ENCODE measurements around the gene TNFRSF9. TPM values are rescaled to one million over a fixed set of nuclear protein-coding genes. Genes with fewer than 3 reads are reported as not detected.

Gene TNFRSF9
- total RNA-seq, 1 donor: under 0.01 TPM

- no peak for TF ChIP-seq CTCF (IDR thresholded peaks at IDR 0.05; ENCODE audit: insufficient read depth, low read length)
- no peak for DNase-seq (ENCODE audit: low read depth)
- no peak overlapping the region for H3K4me3 ChIP-seq (ENCODE audit: low read depth, low read length)
These were observed 42.6 kb upstream of the TNFRSF9 start for GRCh38 chr1:7983086-7983778.

DNA sequence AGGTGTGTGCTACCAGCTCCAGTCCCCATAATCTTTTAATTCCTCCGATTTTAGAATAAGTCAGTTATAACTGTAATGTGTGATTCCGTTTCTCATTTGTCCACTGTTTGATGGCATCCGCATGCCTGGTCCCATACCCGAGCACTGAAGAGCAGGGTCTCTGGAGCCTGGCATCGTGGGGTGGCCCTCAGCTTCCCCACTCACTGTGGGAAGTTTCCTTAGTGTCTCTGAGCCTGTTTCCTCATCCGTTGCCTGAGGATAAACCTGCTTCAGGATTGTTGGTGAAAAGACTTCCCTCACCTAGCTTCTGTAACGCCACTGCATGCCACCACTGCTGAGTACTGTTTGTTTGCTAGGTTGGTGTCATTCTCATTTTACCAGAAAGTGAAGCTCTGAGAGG is 40.3 kb upstream of the TNFRSF9 start:
- H3K4me3 ChIP-seq (ENCODE audit: low read depth, low read length): no peak overlapping the region
- TF ChIP-seq CTCF (IDR thresholded peaks at IDR 0.05; ENCODE audit: insufficient read depth, low read length): no peak
- DNase-seq (ENCODE audit: low read depth): no peak

DNA sequence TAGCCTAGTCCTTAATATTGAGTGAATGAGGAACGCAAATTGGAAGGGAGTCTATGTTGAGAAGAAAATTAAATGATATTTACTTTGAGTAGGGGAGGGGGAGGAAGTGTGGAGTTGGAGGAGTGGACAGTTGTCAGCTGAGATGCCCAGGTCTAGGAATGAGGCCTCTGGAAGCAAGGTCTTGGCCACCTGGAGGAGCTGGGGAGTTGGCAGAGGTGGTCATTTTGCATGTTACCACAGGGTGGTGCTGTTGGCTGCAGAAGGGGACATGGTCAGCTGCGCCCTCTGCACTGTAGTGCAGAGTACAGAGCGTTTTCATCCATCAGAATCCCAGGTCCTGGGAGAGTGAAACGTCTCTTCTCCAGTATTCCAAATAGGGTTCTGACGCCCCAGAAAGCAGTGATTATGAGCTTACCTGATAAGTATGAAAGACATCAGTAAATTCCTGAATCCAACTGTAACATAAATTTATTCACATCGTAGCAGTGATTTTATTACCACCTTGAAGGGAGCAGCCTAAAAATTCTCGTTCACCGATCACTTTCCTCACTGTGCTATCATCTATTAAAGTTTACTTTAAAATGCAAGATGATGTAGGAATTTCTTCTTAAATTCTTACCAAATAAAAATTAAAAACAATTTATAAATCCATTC is 34.7 kb upstream of the TNFRSF9 start:
- DNase-seq (ENCODE audit: low read depth): peak; percentile 80
- peak; percentile 92 for TF ChIP-seq CTCF (IDR thresholded peaks at IDR 0.05; ENCODE audit: insufficient read depth, low read length)
- no peak overlapping the region for H3K4me3 ChIP-seq (ENCODE audit: low read depth, low read length)

- no peak for TF ChIP-seq CTCF (IDR thresholded peaks at IDR 0.05; ENCODE audit: insufficient read depth, low read length)
- H3K4me3 ChIP-seq (ENCODE audit: low read depth, low read length): no peak overlapping the region
- no peak for DNase-seq (ENCODE audit: low read depth)
These were observed 32.4 kb upstream of the TNFRSF9 start for GRCh38 chr1:7973086-7973485.

- H3K4me3 ChIP-seq (ENCODE audit: low read depth, low read length): no peak overlapping the region
- no peak for TF ChIP-seq CTCF (IDR thresholded peaks at IDR 0.05; ENCODE audit: insufficient read depth, low read length)
- no peak for DNase-seq (ENCODE audit: low read depth)
These were observed 31.6 kb upstream of the TNFRSF9 start for GRCh38 chr1:7972285-7972684.

DNA sequence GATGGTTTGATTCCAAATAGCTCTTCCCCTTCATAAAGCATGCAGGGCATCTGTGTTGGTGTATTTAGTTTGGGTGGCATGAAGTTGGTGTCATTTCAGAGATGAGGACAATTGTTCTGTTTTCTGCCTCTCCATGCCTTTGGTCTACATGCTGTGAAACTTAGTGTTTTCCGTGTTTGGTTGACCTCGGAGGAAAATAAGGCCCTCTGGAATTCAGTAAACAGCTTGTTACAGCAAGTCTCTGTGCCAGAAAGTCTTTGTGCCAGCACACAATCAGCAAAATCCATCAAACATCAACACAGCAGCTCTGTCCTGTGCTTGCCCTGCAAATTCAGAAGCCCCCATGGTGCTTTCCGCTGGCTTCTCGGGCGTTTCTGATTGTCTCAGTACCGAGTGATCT is 30.4 kb upstream of the TNFRSF9 start:
- DNase-seq (ENCODE audit: low read depth): no peak
- no peak for TF ChIP-seq CTCF (IDR thresholded peaks at IDR 0.05; ENCODE audit: insufficient read depth, low read length)
- H3K4me3 ChIP-seq (ENCODE audit: low read depth, low read length): no peak overlapping the region
